ENCODE results near the gene WEE2.

DNA sequence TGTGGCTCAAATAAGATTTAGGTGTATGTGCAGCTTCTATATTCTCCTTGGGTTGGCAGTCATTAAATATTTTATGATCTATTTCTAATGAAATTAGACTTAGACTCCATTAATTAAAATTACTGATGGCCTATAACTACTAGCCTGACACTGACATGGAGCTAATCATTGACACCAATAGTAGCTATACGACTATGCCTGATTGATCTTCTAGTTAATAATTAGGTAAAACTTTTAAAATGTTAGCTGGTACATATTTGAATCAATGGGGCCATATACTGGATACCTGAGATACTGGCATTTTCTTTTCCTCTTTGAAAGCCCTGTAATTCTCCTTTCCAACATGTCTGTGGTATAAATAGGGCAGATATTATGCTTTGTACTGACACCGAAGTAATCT, 14.4 kb downstream of the WEE2 start:
- TF ChIP-seq, protein P1, sequence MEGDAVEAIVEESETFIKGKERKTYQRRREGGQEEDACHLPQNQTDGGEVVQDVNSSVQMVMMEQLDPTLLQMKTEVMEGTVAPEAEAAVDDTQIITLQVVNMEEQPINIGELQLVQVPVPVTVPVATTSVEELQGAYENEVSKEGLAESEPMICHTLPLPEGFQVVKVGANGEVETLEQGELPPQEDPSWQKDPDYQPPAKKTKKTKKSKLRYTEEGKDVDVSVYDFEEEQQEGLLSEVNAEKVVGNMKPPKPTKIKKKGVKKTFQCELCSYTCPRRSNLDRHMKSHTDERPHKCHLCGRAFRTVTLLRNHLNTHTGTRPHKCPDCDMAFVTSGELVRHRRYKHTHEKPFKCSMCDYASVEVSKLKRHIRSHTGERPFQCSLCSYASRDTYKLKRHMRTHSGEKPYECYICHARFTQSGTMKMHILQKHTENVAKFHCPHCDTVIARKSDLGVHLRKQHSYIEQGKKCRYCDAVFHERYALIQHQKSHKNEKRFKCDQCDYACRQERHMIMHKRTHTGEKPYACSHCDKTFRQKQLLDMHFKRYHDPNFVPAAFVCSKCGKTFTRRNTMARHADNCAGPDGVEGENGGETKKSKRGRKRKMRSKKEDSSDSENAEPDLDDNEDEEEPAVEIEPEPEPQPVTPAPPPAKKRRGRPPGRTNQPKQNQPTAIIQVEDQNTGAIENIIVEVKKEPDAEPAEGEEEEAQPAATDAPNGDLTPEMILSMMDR (IDR thresholded peaks at IDR 0.05; ENCODE audit: low read length) = no peak
- TF ChIP-seq EZH2 (IDR thresholded peaks at IDR 0.05; ENCODE audit: borderline replicate concordance, low read length) = no peak

All from OCI-LY1 (cell line).